Activated CD4-positive, alpha-beta memory T cell treated with anti-CD3 and anti-CD28 coated beads, Interleukin-2, amount 10 ng/mL, durations not matched to agents 7 days and 5 days (primary cell): ENCODE data around the gene CD3E. TPM values are rescaled to one million over a fixed set of nuclear protein-coding genes. Genes with fewer than 3 reads are reported as not detected.

Experiments used
- CTCF ChIA-PET: fragments of 350-600 bp; sonication (Branson Sonifier 250); formaldehyde crosslinking; loops from one replicate; lab custom pipeline; 2021; ENCODE audit warnings: antibody characterized with exemption, inconsistent platforms; lab: Charles Lee
- POLR2A ChIA-PET: fragments of 350-600 bp; sonication (Branson Sonifier 250); formaldehyde crosslinking; loops from one replicate; lab custom pipeline; 2021; ENCODE audit warnings: antibody characterized with exemption; lab: Charles Lee
- DNase-seq: peaks from one replicate; pipeline ENCODE4 v3.0.0-alpha.2; 2020
- H3K27ac Mint-ChIP-seq: one replicate; pipeline ENCODE4 v1.8.0; 2021; ENCODE audit warnings: mild to moderate bottlenecking, mixed read lengths
- H3K27me3 Mint-ChIP-seq: one replicate; pipeline ENCODE4 v1.8.0; 2021; ENCODE audit warnings: mixed read lengths
- H3K36me3 Mint-ChIP-seq: one replicate; pipeline ENCODE4 v1.8.0; 2021; ENCODE audit warnings: low read depth, mixed read lengths
- H3K4me1 Mint-ChIP-seq: one replicate; pipeline ENCODE4 v1.8.0; 2021; ENCODE audit warnings: mixed read lengths
- H3K4me3 Mint-ChIP-seq: one replicate; pipeline ENCODE4 v1.8.0; 2021; ENCODE audit warnings: mild to moderate bottlenecking, mixed read lengths
- H3K9me3 Mint-ChIP-seq: one replicate; pipeline ENCODE4 v1.8.0; 2021; ENCODE audit warnings: mixed read lengths
- total RNA-seq, 2 experiments: library from RNA; stranded (reverse); gene quantifications; one replicate each; pipeline ENCODE4 v1.2.3, GENCODE V29; 2021

CD3E gene
- total RNA-seq, 2 experiments from 2014 or later, result 639 to 653 TPM

DNA sequence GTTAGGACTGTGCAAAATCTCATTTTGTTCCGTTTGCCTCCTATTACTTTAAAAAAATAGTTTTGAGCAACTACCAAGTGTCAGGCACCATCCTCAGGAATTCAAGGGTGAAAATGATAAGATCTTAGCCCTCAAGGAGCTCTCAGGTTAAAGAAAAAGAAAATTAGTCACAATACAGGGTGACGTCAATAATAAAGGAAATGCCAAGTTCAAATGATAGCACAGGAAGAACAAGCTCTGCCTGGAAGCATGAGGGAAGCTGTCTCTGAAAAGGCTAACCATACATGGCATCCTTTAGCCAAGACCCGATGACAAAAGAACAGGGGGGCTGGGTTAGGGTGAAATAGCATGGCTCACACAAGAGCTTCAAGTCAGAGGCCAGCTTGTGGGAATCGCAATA is 29.4 kb upstream of the CD3E start:
- peaks cover 34% of the 10 kb centered on the region for H3K4me1 Mint-ChIP-seq
- ChIA-PET POLR2A (interaction anchor here (0.6 to 1.9 kb wide), 4 partner anchors 10 to 1011 kb away, joined by 3 to 8 read pairs (median 4); partner anchors contain the start of genes MPZL2 and UBE4A), CTCF (interaction anchor here (3.4 to 3.7 kb wide), 3 partner anchors 11 to 77 kb away, joined by 17 to 20 read pairs (median 19); partner anchors contain the start of gene MPZL2)
- peaks cover 3% of the 10 kb centered on the region for H3K27me3 Mint-ChIP-seq
- no peak for DNase-seq
- no peak overlapping the region for H3K4me3 Mint-ChIP-seq
- no peak overlapping the region for H3K27ac Mint-ChIP-seq
- H3K9me3 Mint-ChIP-seq, result no peaks in the 10 kb centered on the region
- no peaks in the 10 kb centered on the region for H3K36me3 Mint-ChIP-seq

DNA sequence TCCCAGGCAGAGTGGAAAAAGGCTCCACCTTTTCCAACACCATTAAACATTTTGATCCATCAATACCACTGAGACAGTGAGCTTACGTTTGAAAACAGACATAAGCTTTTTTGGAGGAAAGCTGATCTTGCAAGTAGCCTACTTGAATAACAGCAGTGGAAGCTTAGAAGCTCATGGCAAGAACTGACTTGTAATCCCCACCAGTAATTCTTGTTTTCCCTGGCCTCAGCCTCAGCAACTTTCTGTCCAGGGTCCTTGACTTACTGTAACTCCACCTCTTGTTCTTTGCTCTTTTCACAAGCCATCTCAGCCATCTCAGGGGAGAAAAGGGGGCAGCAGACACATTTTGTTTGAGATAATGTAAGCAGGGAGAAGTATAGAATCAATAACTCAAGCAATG is 28.1 kb upstream of the CD3E start:
- Mint-ChIP-seq H3K9me3 (no peaks in the 10 kb centered on the region), H3K36me3 (no peaks in the 10 kb centered on the region), H3K4me3 (no peak overlapping the region), H3K27me3 (peaks cover 2% of the 10 kb centered on the region), H3K4me1 (peaks cover 41% of the 10 kb centered on the region), H3K27ac (peak overlapping the region; percentile 13)
- CTCF ChIA-PET, result interaction anchor here (0.6 to 3.7 kb wide), 8 partner anchors 12 to 328 kb away, joined by 3 to 20 read pairs (median 4); partner anchors contain the start of gene MPZL2
- DNase-seq, result no peak
- POLR2A ChIA-PET, result interaction anchor here (1.0 to 1.9 kb wide), 4 partner anchors 9 to 83 kb away, joined by 3 to 8 read pairs (median 6); partner anchors contain the start of genes MPZL2 and UBE4A

DNA sequence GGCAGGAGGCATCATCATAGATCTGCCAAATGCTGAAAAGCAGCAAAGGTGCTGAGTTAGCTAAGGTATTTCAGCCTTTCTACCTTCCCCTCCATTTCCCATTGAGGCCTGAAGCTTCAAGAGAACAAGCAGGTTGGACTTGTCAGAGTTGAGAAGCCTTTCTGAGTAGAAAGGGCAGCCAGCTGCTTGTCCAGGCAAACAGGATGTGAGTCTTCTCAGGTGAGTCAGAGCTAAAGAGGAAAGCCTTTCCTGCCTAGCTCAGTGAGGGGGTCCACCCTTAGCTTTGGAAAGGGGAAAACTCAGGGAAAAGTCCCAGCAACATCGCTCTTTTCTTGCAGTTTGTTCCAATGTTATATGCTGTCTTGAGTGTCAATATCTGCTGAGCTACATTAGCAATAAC is 27.2 kb upstream of the CD3E start:
- no peak for DNase-seq
- no peaks in the 10 kb centered on the region for H3K9me3 Mint-ChIP-seq
- ChIA-PET CTCF (interaction anchor here (0.6 to 3.7 kb wide), 12 partner anchors 9 to 125 kb away, joined by 3 to 20 read pairs (median 4); partner anchors contain the start of gene MPZL2), POLR2A (interaction anchor here (0.6 to 1.3 kb wide), 2 partner anchors 23 to 35 kb away, joined by 3 read pairs; no protein-coding TSS in a partner anchor)
- peak overlapping the region; percentile 34 for H3K27ac Mint-ChIP-seq
- H3K27me3 Mint-ChIP-seq, result peaks cover 2% of the 10 kb centered on the region
- H3K4me1 Mint-ChIP-seq, result peaks cover 44% of the 10 kb centered on the region
- H3K4me3 Mint-ChIP-seq, result no peak overlapping the region
- no peaks in the 10 kb centered on the region for H3K36me3 Mint-ChIP-seq

DNA sequence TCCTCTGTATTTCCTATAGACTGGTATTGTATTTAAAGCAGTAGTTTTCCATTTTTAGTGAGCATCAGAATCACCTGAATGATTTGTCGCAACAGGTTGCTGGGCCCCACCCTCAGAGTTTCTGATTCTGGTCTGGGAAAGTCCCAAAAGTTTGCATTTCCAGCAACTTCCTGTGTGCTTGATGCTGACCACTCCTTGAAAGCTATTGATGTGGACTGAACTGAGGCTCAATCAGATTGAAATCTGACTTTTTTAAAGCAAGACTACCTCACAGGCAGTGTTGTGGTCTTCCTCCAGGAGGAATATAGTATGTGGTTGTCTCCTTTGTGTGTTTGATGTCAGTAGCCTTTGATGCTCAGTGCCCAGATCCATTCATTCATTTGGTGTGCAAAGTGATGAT is 23.2 kb upstream of the CD3E start:
- no peak overlapping the region for H3K4me3 Mint-ChIP-seq
- POLR2A ChIA-PET, result interaction anchor here (0.9 to 1.2 kb wide), 2 partner anchors 30 to 65 kb away, joined by 3 to 4 read pairs; partner anchors contain the start of gene MPZL3
- CTCF ChIA-PET, result interaction anchor here (0.8 to 7.0 kb wide), 6 partner anchors 10 to 181 kb away, joined by 3 to 49 read pairs (median 5); no protein-coding TSS in a partner anchor
- no peak overlapping the region for H3K27ac Mint-ChIP-seq
- peaks cover 39% of the 10 kb centered on the region for H3K4me1 Mint-ChIP-seq
- no peaks in the 10 kb centered on the region for H3K36me3 Mint-ChIP-seq
- no peak for DNase-seq
- H3K27me3 Mint-ChIP-seq, result no peaks in the 10 kb centered on the region
- no peaks in the 10 kb centered on the region for H3K9me3 Mint-ChIP-seq

DNA sequence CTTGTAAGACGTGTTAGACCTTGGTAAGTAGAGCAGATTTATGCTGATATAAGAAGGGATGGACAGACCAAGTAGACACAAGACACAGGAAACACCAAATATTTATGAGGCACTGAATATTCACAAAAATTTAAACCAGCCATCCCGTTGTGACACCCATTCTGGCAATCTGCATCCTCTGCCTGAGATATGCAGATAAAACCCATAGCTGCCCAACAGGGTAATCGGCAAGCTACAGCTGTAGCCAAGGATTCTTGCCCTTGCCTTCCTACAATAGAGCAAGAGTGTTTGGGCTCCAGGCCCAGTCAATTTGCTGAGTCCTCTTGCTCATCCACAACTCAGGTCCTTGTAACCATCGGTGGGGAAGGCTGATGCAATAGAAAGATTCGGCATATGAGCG is 21.9 kb upstream of the CD3E start:
- H3K4me3 Mint-ChIP-seq, result no peak overlapping the region
- peaks cover 26% of the 10 kb centered on the region for H3K4me1 Mint-ChIP-seq
- no peaks in the 10 kb centered on the region for H3K9me3 Mint-ChIP-seq
- H3K27me3 Mint-ChIP-seq, result no peaks in the 10 kb centered on the region
- DNase-seq, result no peak
- no peaks in the 10 kb centered on the region for H3K36me3 Mint-ChIP-seq
- CTCF ChIA-PET, result interaction anchor here (0.5 to 7.0 kb wide), 5 partner anchors 9 to 423 kb away, joined by 4 to 49 read pairs (median 4); no protein-coding TSS in a partner anchor
- POLR2A ChIA-PET, result interaction anchor here (0.7 to 1.3 kb wide), 3 partner anchors 9 to 23 kb away, joined by 3 to 4 read pairs (median 3); partner anchors contain the start of gene CD3E
- no peak overlapping the region for H3K27ac Mint-ChIP-seq

DNA sequence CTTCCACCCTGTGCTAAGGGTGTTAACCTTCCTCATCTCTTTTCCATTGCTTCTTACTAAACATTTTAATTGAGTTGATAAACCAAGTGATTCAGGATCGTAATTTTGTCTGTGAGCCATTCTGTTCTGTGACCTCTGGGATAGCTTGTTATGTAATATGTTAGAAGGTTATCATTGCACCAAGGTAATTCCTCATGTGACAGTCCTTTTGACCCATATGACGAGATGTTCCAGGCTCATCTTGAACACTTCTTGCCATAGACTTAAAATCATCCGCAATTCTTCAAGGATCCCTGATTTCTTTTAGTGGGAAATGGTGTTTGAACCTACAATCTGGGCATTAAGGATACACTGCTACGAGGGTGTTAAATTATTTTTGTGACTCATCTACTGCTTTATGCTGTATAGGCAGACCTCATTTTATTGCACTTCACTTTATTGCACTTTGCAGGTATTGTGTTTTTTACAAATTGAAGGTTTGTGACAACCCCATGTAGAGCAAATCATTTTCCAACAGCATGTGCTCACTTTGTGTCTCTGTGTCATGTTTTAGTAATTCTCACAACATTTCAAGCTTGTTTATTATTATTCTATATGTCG is 21.4 kb upstream of the CD3E start:
- Mint-ChIP-seq H3K4me1 (peaks cover 26% of the 10 kb centered on the region), H3K4me3 (no peak overlapping the region), H3K27ac (no peak overlapping the region), H3K27me3 (no peaks in the 10 kb centered on the region), H3K9me3 (no peaks in the 10 kb centered on the region), H3K36me3 (no peaks in the 10 kb centered on the region)
- no peak for DNase-seq
- ChIA-PET POLR2A (interaction anchor here (0.6 to 1.3 kb wide), 2 partner anchors 8 to 44 kb away, joined by 3 to 4 read pairs; no protein-coding TSS in a partner anchor), CTCF (interaction anchor here (0.5 to 7.0 kb wide), 8 partner anchors 9 to 422 kb away, joined by 3 to 49 read pairs (median 6); no protein-coding TSS in a partner anchor)

DNA sequence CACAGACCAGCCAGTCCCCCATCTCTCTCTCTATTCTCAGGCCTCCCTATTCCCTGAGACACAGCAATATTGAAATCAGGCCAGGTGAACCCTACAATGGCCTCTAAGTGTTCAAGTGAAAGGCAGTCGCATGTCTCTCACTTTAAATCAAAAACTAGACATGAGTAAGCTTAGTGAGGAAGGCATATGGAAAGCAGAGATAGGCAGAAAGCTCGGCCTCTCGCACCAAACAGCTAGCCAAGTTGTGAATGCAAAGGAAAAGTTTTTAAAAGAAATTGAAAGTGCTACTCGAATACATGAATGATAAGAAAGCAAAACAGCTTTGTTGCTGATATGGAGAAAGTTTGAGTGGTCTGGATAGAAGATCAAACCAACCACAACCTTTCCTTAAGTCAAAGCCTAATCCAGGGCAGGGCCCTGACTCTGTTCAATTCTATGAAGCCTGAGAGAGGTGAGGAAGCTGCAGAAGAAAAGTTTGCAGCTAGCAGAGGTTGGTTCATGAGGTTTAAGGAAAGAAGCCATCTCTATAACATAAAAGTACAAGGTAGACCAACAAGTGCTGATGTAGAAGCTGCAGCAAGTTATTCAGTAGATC is 20.7 kb upstream of the CD3E start:
- POLR2A ChIA-PET, result interaction anchor here (0.8 to 1.1 kb wide), 2 partner anchors 10 to 81 kb away, joined by 3 to 4 read pairs; no protein-coding TSS in a partner anchor
- peaks cover 26% of the 10 kb centered on the region for H3K4me1 Mint-ChIP-seq
- H3K4me3 Mint-ChIP-seq, result no peak overlapping the region
- CTCF ChIA-PET, result interaction anchor here (1.3 to 7.0 kb wide), 6 partner anchors 8 to 112 kb away, joined by 3 to 49 read pairs (median 6); no protein-coding TSS in a partner anchor
- H3K27me3 Mint-ChIP-seq, result no peaks in the 10 kb centered on the region
- no peak for DNase-seq
- no peaks in the 10 kb centered on the region for H3K36me3 Mint-ChIP-seq
- no peak overlapping the region for H3K27ac Mint-ChIP-seq
- no peaks in the 10 kb centered on the region for H3K9me3 Mint-ChIP-seq

DNA sequence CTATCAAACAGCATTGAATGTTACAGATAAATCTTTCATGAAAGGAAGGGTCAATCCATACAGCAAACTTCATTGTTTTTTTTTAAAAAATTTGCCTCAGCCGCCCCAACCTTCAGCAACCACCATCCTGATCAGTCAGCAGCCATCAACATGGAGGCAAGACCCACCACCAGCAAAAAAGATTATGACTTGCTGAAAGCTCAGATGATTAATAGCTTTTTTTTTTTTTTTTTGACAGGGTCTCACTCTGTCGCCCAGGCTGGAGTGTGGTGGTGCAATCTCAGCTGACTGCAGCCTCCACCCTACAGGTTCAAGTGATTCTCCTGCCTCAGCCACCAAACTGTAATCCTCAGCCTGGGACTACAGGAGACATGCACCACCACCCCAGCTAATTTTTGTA is 18.0 kb upstream of the CD3E start:
- no peak overlapping the region for H3K27ac Mint-ChIP-seq
- ChIA-PET CTCF (interaction anchor here (1.6 to 5.6 kb wide), 3 partner anchors 9 to 88 kb away, joined by 3 to 62 read pairs (median 8); no protein-coding TSS in a partner anchor), POLR2A (no interaction called here)
- peaks cover 2% of the 10 kb centered on the region for H3K36me3 Mint-ChIP-seq
- H3K4me1 Mint-ChIP-seq, result peaks cover 29% of the 10 kb centered on the region
- H3K4me3 Mint-ChIP-seq, result no peak overlapping the region
- no peaks in the 10 kb centered on the region for H3K9me3 Mint-ChIP-seq
- no peak for DNase-seq
- H3K27me3 Mint-ChIP-seq, result peaks cover 3% of the 10 kb centered on the region

DNA sequence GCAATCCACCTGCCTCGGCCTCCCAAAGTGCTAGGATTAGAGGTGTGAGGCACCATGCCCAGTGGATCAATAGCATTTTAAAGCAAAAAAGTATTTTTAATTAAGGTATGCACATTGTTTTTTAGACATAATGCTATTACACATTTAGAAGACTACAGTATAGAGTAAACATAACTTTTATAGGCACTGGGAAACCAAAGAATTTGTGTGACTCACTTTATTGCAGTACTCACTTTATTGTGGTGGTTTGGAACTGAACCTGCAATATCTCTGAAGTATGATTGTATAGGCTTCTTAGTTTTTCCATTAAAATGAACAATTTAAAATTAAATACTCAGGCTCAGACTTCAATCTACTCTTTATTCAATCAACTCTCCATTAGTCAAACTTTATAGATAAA is 17.5 kb upstream of the CD3E start:
- Mint-ChIP-seq H3K27me3 (peaks cover 3% of the 10 kb centered on the region), H3K9me3 (no peaks in the 10 kb centered on the region), H3K4me3 (no peak overlapping the region), H3K36me3 (peaks cover 2% of the 10 kb centered on the region), H3K4me1 (peaks cover 30% of the 10 kb centered on the region), H3K27ac (no peak overlapping the region)
- no peak for DNase-seq
- POLR2A ChIA-PET, result no interaction called here
- CTCF ChIA-PET, result interaction anchor here (1.6 to 5.6 kb wide), 2 partner anchors 9 to 88 kb away, joined by 8 to 62 read pairs; no protein-coding TSS in a partner anchor

DNA sequence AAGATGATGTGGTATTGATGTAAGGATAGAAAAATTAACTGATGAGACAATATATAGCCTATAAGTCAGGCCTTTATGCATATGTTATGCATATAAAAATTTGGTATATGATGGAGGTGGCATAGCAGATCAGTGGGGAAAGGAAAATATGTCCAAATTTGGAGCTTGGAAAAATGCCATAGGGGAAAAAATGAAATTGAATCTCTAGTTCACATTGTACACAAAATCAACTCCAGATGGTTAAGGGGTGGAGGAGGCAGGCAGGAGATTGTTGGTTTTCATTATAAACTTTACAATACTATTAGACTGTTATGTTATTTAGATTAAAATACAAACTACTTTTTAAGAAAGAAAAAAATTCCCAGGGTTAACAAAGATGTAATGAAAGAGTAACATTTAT is 15.1 kb upstream of the CD3E start:
- no peak overlapping the region for H3K27ac Mint-ChIP-seq
- POLR2A ChIA-PET, result interaction anchor here (0.9 to 1.5 kb wide), 2 partner anchors 16 to 91 kb away, joined by 3 to 7 read pairs; partner anchors contain the start of gene CD3E
- CTCF ChIA-PET, result interaction anchor here (0.6 to 5.6 kb wide), 5 partner anchors 13 to 136 kb away, joined by 3 to 62 read pairs (median 4); no protein-coding TSS in a partner anchor
- H3K27me3 Mint-ChIP-seq, result peaks cover 3% of the 10 kb centered on the region
- no peak for DNase-seq
- H3K4me3 Mint-ChIP-seq, result no peak overlapping the region
- H3K4me1 Mint-ChIP-seq, result peaks cover 16% of the 10 kb centered on the region
- H3K36me3 Mint-ChIP-seq, result peaks cover 2% of the 10 kb centered on the region
- H3K9me3 Mint-ChIP-seq, result no peaks in the 10 kb centered on the region

DNA sequence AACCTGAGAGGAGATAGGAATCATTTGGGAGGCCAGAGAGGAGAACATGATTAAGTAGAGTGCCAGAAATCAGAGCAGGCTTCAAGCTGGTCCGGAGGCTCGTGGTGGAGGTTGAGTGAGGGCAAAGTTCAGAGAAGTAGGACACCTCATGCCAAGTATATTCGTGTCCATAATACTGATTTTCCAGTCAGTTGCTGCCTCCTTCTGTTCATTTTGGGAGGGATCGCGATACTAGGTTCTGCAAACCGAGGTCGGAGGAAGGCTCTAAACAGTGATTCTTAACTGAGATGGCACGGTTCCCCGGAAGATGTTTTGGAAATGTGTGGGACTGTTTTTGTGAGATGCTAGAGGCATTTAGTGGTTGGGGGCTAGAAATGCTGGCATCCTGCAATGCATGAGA is 13.6 kb upstream of the CD3E start:
- Mint-ChIP-seq H3K36me3 (peaks cover 2% of the 10 kb centered on the region), H3K9me3 (no peaks in the 10 kb centered on the region), H3K27ac (no peak overlapping the region), H3K27me3 (peaks cover 3% of the 10 kb centered on the region), H3K4me3 (no peak overlapping the region), H3K4me1 (peaks cover 22% of the 10 kb centered on the region)
- CTCF ChIA-PET, result interaction anchor here (0.7 to 5.6 kb wide), 13 partner anchors 9 to 119 kb away, joined by 3 to 62 read pairs (median 4); partner anchors contain the start of gene CD3E
- POLR2A ChIA-PET, result interaction anchor here (0.6 to 1.2 kb wide), 5 partner anchors 8 to 88 kb away, joined by 3 to 4 read pairs (median 3); no protein-coding TSS in a partner anchor
- peak; percentile 54 for DNase-seq

DNA sequence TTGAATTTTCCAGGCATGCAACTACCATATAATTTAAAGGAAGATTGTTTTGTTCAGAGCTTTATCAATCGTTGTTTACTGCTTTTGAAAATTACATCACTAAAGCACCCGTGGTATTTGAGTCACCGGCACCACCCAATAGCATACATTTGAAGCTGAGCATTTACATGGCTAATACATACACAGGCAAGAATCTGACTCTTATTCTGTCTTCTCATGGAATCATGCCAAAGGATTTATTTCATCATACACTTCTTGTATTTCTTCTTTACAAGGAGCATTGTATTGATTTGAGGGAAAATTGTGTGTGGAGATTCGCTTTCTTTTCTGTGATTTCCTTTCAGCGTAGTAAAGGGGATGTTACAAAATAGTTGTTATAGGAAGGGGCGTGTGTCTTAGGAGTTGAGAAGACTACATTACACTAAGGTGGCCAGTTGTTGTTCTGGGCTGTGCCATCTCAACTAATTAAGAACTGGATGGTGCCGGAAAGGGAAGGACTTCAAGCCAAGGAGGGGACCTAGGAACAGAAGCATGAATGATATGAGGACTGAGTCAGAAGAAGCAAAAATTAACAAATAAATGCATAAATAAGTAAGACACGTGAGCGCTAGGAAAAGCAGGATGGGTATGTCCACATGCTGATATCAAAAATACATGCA is 12.9 kb upstream of the CD3E start:
- H3K27me3 Mint-ChIP-seq, result peaks cover 3% of the 10 kb centered on the region
- no peak overlapping the region for H3K27ac Mint-ChIP-seq
- peaks cover 27% of the 10 kb centered on the region for H3K4me1 Mint-ChIP-seq
- DNase-seq, result no peak
- ChIA-PET CTCF (interaction anchor here (0.7 to 5.6 kb wide), 16 partner anchors 8 to 146 kb away, joined by 3 to 62 read pairs (median 4); partner anchors contain the start of gene CD3E), POLR2A (interaction anchor here (0.6 to 1.2 kb wide), 6 partner anchors 9 to 89 kb away, joined by 3 to 4 read pairs (median 3); no protein-coding TSS in a partner anchor)
- H3K4me3 Mint-ChIP-seq, result no peak overlapping the region
- H3K36me3 Mint-ChIP-seq, result peaks cover 2% of the 10 kb centered on the region
- H3K9me3 Mint-ChIP-seq, result no peaks in the 10 kb centered on the region
